GM19438 (cell line): ENCODE results near the gene TEX101.
"Not testable (repeated sequence)": the region's sequence is repeated elsewhere in the genome, so short reads cannot be mapped to it uniquely, and the experiment has no call there.

ENCODE experiments used
- ATAC-seq: cut with Tn5 transposase; IDR thresholded peaks from one replicate; pipeline ENCODE4 v1.9.1; 2021; ENCODE audit warnings: low read depth; ENCODE audit not compliant: unreplicated experiment

Gene TEX101

GRCh38 chr19:43416951-43417623 is 2.4 kb downstream of the TEX101 start:
- no peak for ATAC-seq

GRCh38 chr19:43420954-43421353 is 6.3 kb downstream of the TEX101 start:
- ATAC-seq: no peak

- ATAC-seq: no peak
Observed at GRCh38 chr19:43422000-43422688, 7.5 kb downstream of the TEX101 start.

GRCh38 chr19:43422689-43423066 is 8.0 kb downstream of the TEX101 start:
- ATAC-seq: no peak

- no peak for ATAC-seq
Observed at GRCh38 chr19:43423779-43424178, 9.1 kb downstream of the TEX101 start.

GRCh38 chr19:43425567-43426392 is 11.1 kb downstream of the TEX101 start:
- no peak for ATAC-seq

- no peak for ATAC-seq
Observed at GRCh38 chr19:43429395-43429794, 14.7 kb downstream of the TEX101 start.

- ATAC-seq: peak; percentile 74
Observed at GRCh38 chr19:43430142-43430710, 15.5 kb downstream of the TEX101 start.

- ATAC-seq: no peak
Observed at GRCh38 chr19:43430976-43431375, 16.3 kb downstream of the TEX101 start.

- ATAC-seq: no peak
Observed at GRCh38 chr19:43433358-43433673, 18.6 kb downstream of the TEX101 start.

- no peak for ATAC-seq
Observed at GRCh38 chr19:43433689-43434088, 19.0 kb downstream of the TEX101 start.

- ATAC-seq: no peak
Observed at GRCh38 chr19:43435775-43436174, 21.1 kb downstream of the TEX101 start.

GRCh38 chr19:43437284-43437683 is 22.6 kb downstream of the TEX101 start:
- not testable (repeated sequence) for ATAC-seq

GRCh38 chr19:43437712-43438111 is 23.0 kb downstream of the TEX101 start:
- no peak for ATAC-seq

- no peak for ATAC-seq
Observed at GRCh38 chr19:43438291-43439031, 23.8 kb downstream of the TEX101 start.

GRCh38 chr19:43439032-43439708 is 24.5 kb downstream of the TEX101 start:
- no peak for ATAC-seq

GRCh38 chr19:43439709-43440063 is 25.0 kb downstream of the TEX101 start:
- no peak for ATAC-seq

GRCh38 chr19:43441716-43442115 is 27.0 kb downstream of the TEX101 start:
- ATAC-seq: no peak

GRCh38 chr19:43444091-43444490 is 29.4 kb downstream of the TEX101 start:
- not testable (repeated sequence) for ATAC-seq
